Measurements from ENCODE around the gene ADGRV1. TPM values are rescaled to one million over a fixed set of nuclear protein-coding genes. Genes with fewer than 3 reads are reported as not detected.

ADGRV1 gene
- total and polyA plus RNA-seq, 12 donors: 0.03 to 1.4 (median 0.44) TPM; not detected in 6

- peaks cover 0 to 26% (median 6%) of the 10 kb centered on the region in 9 donors for H3K4me1 ChIP-seq
- 92 to 95% methylated on average over 3 of the region's 3 CpGs for WGBS, 2 donors
- DNase-seq: no peak
- H3K4me3 ChIP-seq: no peak overlapping the region
- no peak for ATAC-seq
- TF ChIP-seq CTCF (IDR thresholded peaks at IDR 0.05): no peak
- no peaks in the 10 kb centered on the region for H3K36me3 ChIP-seq
- intact Hi-C loops (cut with DNase I): no loop called here
- peak overlapping the region in 1 of 10 donors; percentile 1 for H3K27ac ChIP-seq
- no peaks in the 10 kb centered on the region for H3K9me3 ChIP-seq
- H3K27me3 ChIP-seq: no peaks in the 10 kb centered on the region
Observed at GRCh38 chr5:91155274-91155673, 596.7 kb downstream of the ADGRV1 start.

- Histone ChIP-seq H3K4me1 (peaks cover 0 to 26% (median 6%) of the 10 kb centered on the region in 9 donors), H3K36me3 (no peaks in the 10 kb centered on the region), H3K9me3 (no peaks in the 10 kb centered on the region), H3K4me3 (no peak overlapping the region), H3K27ac (peak overlapping the region in 1 of 10 donors; percentile 2), H3K27me3 (no peaks in the 10 kb centered on the region)
- TF ChIP-seq CTCF (IDR thresholded peaks at IDR 0.05): no peak
- ATAC-seq (no peak), DNase-seq (no peak)
- intact Hi-C loops (cut with DNase I): no loop called here
- WGBS, 2 donors: 62 to 70% methylated on average over 1 of the region's 1 CpG
Observed at GRCh38 chr5:91156242-91156641, 597.6 kb downstream of the ADGRV1 start.

GRCh38 chr5:91158011-91158410 is 599.4 kb downstream of the ADGRV1 start:
- no peak overlapping the region for H3K27ac ChIP-seq
- H3K9me3 ChIP-seq: no peaks in the 10 kb centered on the region
- H3K36me3 ChIP-seq: no peaks in the 10 kb centered on the region
- no peak for DNase-seq
- H3K4me1 ChIP-seq: peaks cover 0 to 31% (median 8%) of the 10 kb centered on the region in 9 donors
- TF ChIP-seq CTCF (IDR thresholded peaks at IDR 0.05): no peak
- no peak overlapping the region for H3K4me3 ChIP-seq
- 79 to 93% methylated on average over 1 of the region's 1 CpG for WGBS, 2 donors
- H3K27me3 ChIP-seq: no peaks in the 10 kb centered on the region
- intact Hi-C loops (cut with DNase I): no loop called here
- ATAC-seq: no peak

- DNase-seq (no peak), ATAC-seq (no peak)
- Histone ChIP-seq H3K27me3 (no peaks in the 10 kb centered on the region), H3K9me3 (no peaks in the 10 kb centered on the region), H3K4me3 (no peak overlapping the region), H3K36me3 (no peaks in the 10 kb centered on the region), H3K27ac (no peak overlapping the region), H3K4me1 (peaks cover 0 to 46% (median 9%) of the 10 kb centered on the region in 9 donors)
- intact Hi-C loops (cut with DNase I): loop anchor here in 2 of 10 donors (5.0 to 10.0 kb wide), 2 partner anchors 45 to 52 kb away; no protein-coding TSS in a partner anchor
- no peak for TF ChIP-seq CTCF (IDR thresholded peaks at IDR 0.05)
- WGBS, 2 donors: 90 to 93% methylated on average over 1 of the region's 1 CpG
Observed at GRCh38 chr5:91159647-91160046, 601.0 kb downstream of the ADGRV1 start.

All from heart right ventricle (tissue), 16 donors.